Measurements from ENCODE around the gene UVSSA. TPM values are rescaled to one million over a fixed set of nuclear protein-coding genes. Genes with fewer than 3 reads are reported as not detected.

The UVSSA gene
- total RNA-seq, 1 donor from 2014 or later, result 4.0 TPM

- DNase-seq (ENCODE audit: low read depth), result no peak
- no peak for TF ChIP-seq CTCF (conservative IDR thresholded peaks at IDR 0.05; ENCODE audit: low read depth, low read length)
- no peak overlapping the region for H3K4me3 ChIP-seq (ENCODE audit: low read depth, low read length)
These were observed 49.9 kb downstream of the UVSSA start for GRCh38 chr4:1396806-1397455.

- DNase-seq (ENCODE audit: low read depth), result no peak
- H3K4me3 ChIP-seq (ENCODE audit: low read depth, low read length), result no peak overlapping the region
- no peak for TF ChIP-seq CTCF (conservative IDR thresholded peaks at IDR 0.05; ENCODE audit: low read depth, low read length)
These were observed 51.9 kb downstream of the UVSSA start for GRCh38 chr4:1398681-1399507.

GRCh38 chr4:1399508-1400190, 52.6 kb downstream of the UVSSA start:
- no peak for DNase-seq (ENCODE audit: low read depth)
- no peak overlapping the region for H3K4me3 ChIP-seq (ENCODE audit: low read depth, low read length)
- no peak for TF ChIP-seq CTCF (conservative IDR thresholded peaks at IDR 0.05; ENCODE audit: low read depth, low read length)

- H3K4me3 ChIP-seq (ENCODE audit: low read depth, low read length), result no peak overlapping the region
- DNase-seq (ENCODE audit: low read depth), result no peak
- no peak for TF ChIP-seq CTCF (conservative IDR thresholded peaks at IDR 0.05; ENCODE audit: low read depth, low read length)
These were observed 53.3 kb downstream of the UVSSA start for GRCh38 chr4:1400191-1400805.

- no peak for TF ChIP-seq CTCF (conservative IDR thresholded peaks at IDR 0.05; ENCODE audit: low read depth, low read length)
- no peak for DNase-seq (ENCODE audit: low read depth)
- no peak overlapping the region for H3K4me3 ChIP-seq (ENCODE audit: low read depth, low read length)
These were observed 53.9 kb downstream of the UVSSA start for GRCh38 chr4:1400831-1401408.

- no peak overlapping the region for H3K4me3 ChIP-seq (ENCODE audit: low read depth, low read length)
- no peak for DNase-seq (ENCODE audit: low read depth)
- no peak for TF ChIP-seq CTCF (conservative IDR thresholded peaks at IDR 0.05; ENCODE audit: low read depth, low read length)
These were observed 54.5 kb downstream of the UVSSA start for GRCh38 chr4:1401409-1402020.

Measured in epithelial cell of proximal tubule (primary cell).